ENCODE measurements around the gene ZNF616. TPM values are rescaled to one million over a fixed set of nuclear protein-coding genes. Genes with fewer than 3 reads are reported as not detected.
A peak's percentile ranks its signal among the peaks of the same experiment; 100 is the strongest.

The ZNF616 gene
- total and polyA plus RNA-seq, 8 donors: 0.29 to 23.3 (median 1.9) TPM

DNA sequence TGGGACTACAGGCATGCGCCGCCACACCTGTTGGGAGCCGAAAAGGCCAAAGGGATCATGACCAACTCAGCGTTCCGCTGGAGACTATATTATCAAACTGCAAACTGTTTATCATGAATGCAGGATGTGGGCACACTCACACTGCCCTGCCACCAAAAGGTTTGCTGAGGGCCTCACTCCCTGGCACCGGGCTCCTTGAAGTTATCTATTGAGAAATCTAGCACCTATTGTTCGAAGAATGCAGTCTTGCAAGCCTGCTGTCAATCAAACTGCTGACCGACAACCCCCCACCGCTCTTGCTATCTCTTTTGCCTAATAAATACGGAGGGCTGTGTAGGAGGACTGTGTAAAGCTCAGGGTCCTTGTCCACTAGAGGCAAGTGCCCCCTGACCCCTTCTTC lies 36.8 kb upstream of the ZNF616 start:
- Histone ChIP-seq H3K27ac (peak overlapping the region in 1 of 5 donors; percentile 6), H3K4me3 (no peak overlapping the region), H3K36me3 (no peaks in the 10 kb centered on the region), H3K9me3 (no peaks in the 10 kb centered on the region), H3K27me3 (no peaks in the 10 kb centered on the region), H3K4me1 (peaks cover 6 to 8% (median 7%) of the 10 kb centered on the region in 4 donors)
- TF ChIP-seq POLR2AphosphoS5 (IDR thresholded peaks at IDR 0.05): no peak
- TF ChIP-seq, protein P1, sequence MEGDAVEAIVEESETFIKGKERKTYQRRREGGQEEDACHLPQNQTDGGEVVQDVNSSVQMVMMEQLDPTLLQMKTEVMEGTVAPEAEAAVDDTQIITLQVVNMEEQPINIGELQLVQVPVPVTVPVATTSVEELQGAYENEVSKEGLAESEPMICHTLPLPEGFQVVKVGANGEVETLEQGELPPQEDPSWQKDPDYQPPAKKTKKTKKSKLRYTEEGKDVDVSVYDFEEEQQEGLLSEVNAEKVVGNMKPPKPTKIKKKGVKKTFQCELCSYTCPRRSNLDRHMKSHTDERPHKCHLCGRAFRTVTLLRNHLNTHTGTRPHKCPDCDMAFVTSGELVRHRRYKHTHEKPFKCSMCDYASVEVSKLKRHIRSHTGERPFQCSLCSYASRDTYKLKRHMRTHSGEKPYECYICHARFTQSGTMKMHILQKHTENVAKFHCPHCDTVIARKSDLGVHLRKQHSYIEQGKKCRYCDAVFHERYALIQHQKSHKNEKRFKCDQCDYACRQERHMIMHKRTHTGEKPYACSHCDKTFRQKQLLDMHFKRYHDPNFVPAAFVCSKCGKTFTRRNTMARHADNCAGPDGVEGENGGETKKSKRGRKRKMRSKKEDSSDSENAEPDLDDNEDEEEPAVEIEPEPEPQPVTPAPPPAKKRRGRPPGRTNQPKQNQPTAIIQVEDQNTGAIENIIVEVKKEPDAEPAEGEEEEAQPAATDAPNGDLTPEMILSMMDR (IDR thresholded peaks at IDR 0.05): no peak
- no peak for TF ChIP-seq POLR2A (IDR thresholded peaks at IDR 0.05)
- TF ChIP-seq EP300 (IDR thresholded peaks at IDR 0.05): no peak
- intact Hi-C loops (cut with DNase I; ENCODE audit: low total_unique reads): no loop called here
- DNase-seq: peak; percentile 12 to 53
- 25 to 49% (median 35%) methylated on average over 10 of the region's 10 CpGs for WGBS, 5 donors

DNA sequence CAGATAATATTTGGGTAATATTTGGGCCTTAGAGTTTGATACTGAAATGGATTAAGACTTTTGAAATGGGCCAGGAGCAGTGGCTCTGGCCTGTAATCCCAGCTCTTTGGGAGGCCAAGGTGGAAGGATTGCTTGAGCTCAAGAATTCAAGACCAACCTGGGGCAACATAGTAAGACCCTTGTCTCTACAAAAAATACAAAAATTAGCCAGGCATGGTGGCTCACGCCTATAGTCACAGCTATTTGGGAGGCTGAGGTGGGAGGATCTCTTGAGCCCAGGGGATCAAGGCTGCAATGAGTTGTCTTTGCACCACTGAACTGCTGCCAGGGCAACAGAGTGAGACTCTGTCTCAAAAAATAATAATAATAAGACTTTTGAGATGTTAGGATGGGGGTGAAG lies 32.6 kb upstream of the ZNF616 start:
- DNase-seq: no peak
- Histone ChIP-seq H3K4me3 (peak overlapping the region in 2 of 4 donors; percentile 78 to 81), H3K4me1 (peaks cover 12 to 26% (median 18%) of the 10 kb centered on the region in 4 donors), H3K27me3 (no peaks in the 10 kb centered on the region), H3K9me3 (no peaks in the 10 kb centered on the region), H3K36me3 (peaks cover 9 to 22% (median 20%) of the 10 kb centered on the region in 4 donors), H3K27ac (peak overlapping the region in 4 of 5 donors; percentile 82 to 91 (median 89))
- no peak for TF ChIP-seq POLR2A (IDR thresholded peaks at IDR 0.05)
- TF ChIP-seq POLR2AphosphoS5 (IDR thresholded peaks at IDR 0.05): no peak
- TF ChIP-seq EP300 (IDR thresholded peaks at IDR 0.05): no peak
- TF ChIP-seq, protein P1 (IDR thresholded peaks at IDR 0.05): no peak
- intact Hi-C loops (cut with DNase I; ENCODE audit: low total_unique reads): no loop called here
- WGBS, 5 donors: 88 to 100% (median 95%) methylated on average over 1 of the region's 1 CpG

DNA sequence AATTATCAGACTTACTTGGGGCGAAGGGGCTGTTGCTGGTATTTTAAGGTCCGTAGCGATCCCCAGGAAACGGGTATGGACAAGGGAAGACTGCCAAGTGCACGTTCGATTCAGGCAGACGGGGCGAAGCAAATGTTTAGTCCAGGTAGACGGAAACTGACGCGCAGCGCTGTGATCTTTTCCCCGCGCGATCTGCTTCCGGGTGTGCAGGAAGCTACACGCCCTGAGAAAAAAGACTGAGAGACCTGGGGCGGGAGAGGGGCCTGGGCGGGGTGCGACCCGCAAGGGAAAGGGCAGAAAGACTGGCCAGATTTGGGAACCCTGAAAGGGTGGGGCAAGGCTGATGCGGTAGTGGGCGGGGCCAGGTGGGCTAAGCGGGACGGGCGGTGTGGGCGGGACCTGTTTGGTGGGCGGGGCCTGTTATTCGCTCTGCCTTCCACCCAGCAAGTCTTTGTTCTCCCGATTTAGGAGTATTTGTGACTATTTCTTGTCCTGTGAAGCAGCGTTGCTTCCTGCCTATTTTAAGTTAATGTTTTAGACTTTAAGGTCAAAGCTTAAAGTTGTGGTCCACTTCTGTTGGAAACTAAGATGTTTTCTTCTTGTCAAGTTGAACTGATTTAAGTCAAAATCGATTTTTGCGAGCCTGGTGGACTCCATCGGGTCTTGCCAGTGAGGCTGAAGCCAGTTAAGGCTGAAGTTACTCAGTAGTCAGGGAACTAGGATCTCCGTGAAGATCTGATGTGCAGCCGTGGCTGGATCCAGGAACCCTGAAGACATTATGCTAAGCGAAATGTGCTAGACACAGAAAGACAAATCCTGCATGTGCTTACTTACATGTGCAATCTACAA lies 31.8 kb upstream of the ZNF616 start, which contains the start of gene ZNF836:
ZNF836 (minus strand) TSS at position 301 of the 849 bp plus-strand sequence. CDS start 3,549 bp downstream, outside the sequence.
- Histone ChIP-seq H3K27ac (peak within 1 kb of the TSS; percentile 76 to 91 (median 87)), H3K4me3 (peak within 1 kb of the TSS; percentile 72 to 85 (median 80)), H3K9me3 (no peaks in the 10 kb centered on the region), H3K27me3 (no peaks in the 10 kb centered on the region), H3K36me3 (peaks cover 9 to 30% (median 28%) of the 10 kb centered on the region in 4 donors), H3K4me1 (peaks cover 12 to 26% (median 18%) of the 10 kb centered on the region in 4 donors)
- WGBS, 5 donors: 5 to 7% (median 5%) methylated on average over 36 to 37 of the region's 37 CpGs
- DNase-seq: peak; percentile 92 to 96
- intact Hi-C loops (cut with DNase I; ENCODE audit: low total_unique reads): no loop called here
- TF ChIP-seq POLR2AphosphoS5 (IDR thresholded peaks at IDR 0.05) (peak in 2 of 3 donors; percentile 36 to 38), EP300 (IDR thresholded peaks at IDR 0.05) (no peak)

DNA sequence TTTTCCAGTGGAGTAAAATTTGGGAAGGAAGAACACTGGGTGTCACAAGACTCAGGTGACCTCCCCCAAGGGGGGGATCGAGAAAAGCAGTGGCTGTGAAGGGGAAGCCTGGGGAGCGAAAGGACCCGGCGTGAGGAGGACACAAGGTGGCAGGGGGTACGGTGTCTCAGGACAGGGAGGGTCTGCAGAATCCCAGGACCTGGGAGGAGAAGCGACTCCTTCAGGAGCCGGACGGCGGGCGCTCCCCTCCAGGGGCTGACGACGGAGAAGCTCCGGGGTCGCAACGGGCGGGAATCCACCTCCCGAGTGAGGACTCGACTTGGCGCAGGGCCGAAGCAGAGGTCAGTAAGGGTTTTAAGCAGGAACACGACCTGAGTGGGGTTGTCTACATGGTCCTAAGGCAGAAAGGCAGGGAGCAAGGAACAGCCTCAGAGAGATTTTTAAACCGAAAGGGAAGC lies 31.2 kb upstream of the ZNF616 start:
- peak overlapping the region; percentile 76 to 91 (median 87) for H3K27ac ChIP-seq
- peaks cover 12 to 26% (median 18%) of the 10 kb centered on the region in 4 donors for H3K4me1 ChIP-seq
- no peaks in the 10 kb centered on the region for H3K9me3 ChIP-seq
- no peak for DNase-seq
- H3K4me3 ChIP-seq: peak overlapping the region; percentile 72 to 85 (median 80)
- no peaks in the 10 kb centered on the region for H3K27me3 ChIP-seq
- TF ChIP-seq, protein P1 (IDR thresholded peaks at IDR 0.05): no peak
- TF ChIP-seq POLR2AphosphoS5 (IDR thresholded peaks at IDR 0.05): no peak
- no peak for TF ChIP-seq POLR2A (IDR thresholded peaks at IDR 0.05)
- no peak for TF ChIP-seq EP300 (IDR thresholded peaks at IDR 0.05)
- 0 to 1% (median 1%) methylated on average over 22 of the region's 22 CpGs for WGBS, 5 donors
- intact Hi-C loops (cut with DNase I; ENCODE audit: low total_unique reads): no loop called here
- H3K36me3 ChIP-seq: peaks cover 9 to 37% (median 33%) of the 10 kb centered on the region in 4 donors
